Activated T-cell treated with anti-CD3 and anti-CD28 coated beads, Interleukin-2, amount 50 U/mL, for 72 hours (primary cell): Measurements from ENCODE around the gene CTU2. TPM values are rescaled to one million over a fixed set of nuclear protein-coding genes. Genes with fewer than 3 reads are reported as not detected.

Source experiments
- ATAC-seq, 2 donors: fragments of 150-1000 bp; cut with Tn5 transposase; replicated peaks in 1 of 2; 2 replicates each; pipeline ENCODE4 v1.10.0; 2021; ENCODE audit warnings: moderate library complexity in 2 of 2, mild to moderate bottlenecking in 1 of 2
- DNase-seq, 2 donors: peaks; one replicate each; pipeline ENCODE4 v3.0.0; 2021 to 2022; ENCODE audit warnings: mixed read lengths in 1 of 2
- H3K27ac Mint-ChIP-seq: one replicate; pipeline ENCODE4 v1.8.0; 2022; ENCODE audit warnings: mild to moderate bottlenecking, moderate library complexity, mixed read lengths
- H3K27me3 Mint-ChIP-seq: one replicate; pipeline ENCODE4 v1.8.0; 2022; ENCODE audit warnings: low read depth, mixed read lengths
- H3K36me3 Mint-ChIP-seq, 2 donors: one replicate each; pipeline ENCODE4 v1.8.0; 2022; ENCODE audit warnings: mixed read lengths in 2 of 2, mild to moderate bottlenecking in 1 of 2; ENCODE audit not compliant: insufficient read depth in 2 of 2
- H3K4me1 Mint-ChIP-seq: one replicate; pipeline ENCODE4 v1.8.0; 2022; ENCODE audit warnings: low read depth, mixed read lengths
- H3K4me3 Mint-ChIP-seq, 2 donors: one replicate each; pipeline ENCODE4 v1.8.0; 2022; ENCODE audit warnings: mild to moderate bottlenecking in 2 of 2, mixed read lengths in 2 of 2, moderate library complexity in 2 of 2
- H3K9me3 Mint-ChIP-seq, 2 donors: one replicate each; pipeline ENCODE4 v1.8.0; 2022; ENCODE audit warnings: mixed read lengths in 2 of 2
- total RNA-seq, 2 donors: library from RNA; stranded (reverse); gene quantifications; one replicate each; pipeline ENCODE4 v1.2.3, GENCODE V29; 2022

The CTU2 gene
- total RNA-seq, 2 donors from 2014 or later = 25.9 to 34.9 TPM

- ATAC-seq (no peak), DNase-seq (no peak)
- Mint-ChIP-seq H3K27ac (no peak overlapping the region), H3K4me1 (peaks cover 38% of the 10 kb centered on the region), H3K36me3 (no peaks in the 10 kb centered on the region), H3K4me3 (no peak overlapping the region), H3K27me3 (no peaks in the 10 kb centered on the region), H3K9me3 (no peaks in the 10 kb centered on the region)
Observed at GRCh38 chr16:88695753-88696152, 10.6 kb upstream of the CTU2 start.

- Mint-ChIP-seq H3K27ac (no peak overlapping the region), H3K27me3 (no peaks in the 10 kb centered on the region), H3K9me3 (no peaks in the 10 kb centered on the region), H3K4me1 (peaks cover 41% of the 10 kb centered on the region), H3K4me3 (no peak overlapping the region), H3K36me3 (no peaks in the 10 kb centered on the region)
- ATAC-seq = no peak
- no peak for DNase-seq
Observed at GRCh38 chr16:88696441-88696840, 9.9 kb upstream of the CTU2 start.

- peaks cover 42% of the 10 kb centered on the region for H3K4me1 Mint-ChIP-seq
- no peaks in the 10 kb centered on the region for H3K36me3 Mint-ChIP-seq
- no peak overlapping the region for H3K4me3 Mint-ChIP-seq
Observed at GRCh38 chr16:88697116-88697830, 9.0 kb upstream of the CTU2 start.

GRCh38 chr16:88697831-88698615 is 8.3 kb upstream of the CTU2 start:
- Mint-ChIP-seq H3K4me1 (peaks cover 42% of the 10 kb centered on the region), H3K27ac (no peak overlapping the region), H3K4me3 (no peak overlapping the region), H3K36me3 (no peaks in the 10 kb centered on the region), H3K9me3 (no peaks in the 10 kb centered on the region), H3K27me3 (no peaks in the 10 kb centered on the region)
- no peak for DNase-seq
- ATAC-seq = no peak

More at GRCh38 chr16:88697116-88697830, 9.0 kb upstream of the CTU2 start:
- ATAC-seq (no peak), DNase-seq (no peak)
- H3K27me3 Mint-ChIP-seq = no peaks in the 10 kb centered on the region
- no peak overlapping the region for H3K27ac Mint-ChIP-seq
- H3K9me3 Mint-ChIP-seq = no peaks in the 10 kb centered on the region

DNA sequence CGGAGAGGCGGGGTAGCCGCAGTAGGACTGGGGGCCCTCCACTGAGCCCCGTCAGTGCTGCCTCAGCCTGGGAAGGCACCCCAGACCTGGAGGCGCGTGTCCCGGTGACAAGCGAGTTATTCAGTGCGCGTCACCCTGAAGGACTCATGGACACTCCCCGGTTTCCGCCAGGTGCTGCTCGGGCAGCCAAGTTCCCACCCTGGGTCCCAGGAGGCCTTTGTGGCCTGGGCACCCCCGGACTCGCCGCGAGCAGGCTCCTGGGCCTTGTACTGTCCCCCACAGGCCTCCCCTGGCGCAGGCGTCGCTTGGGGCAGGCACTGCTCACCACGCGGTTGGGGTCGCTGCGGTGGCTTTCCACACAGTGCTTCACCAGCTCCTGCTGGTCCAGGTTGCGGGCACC is 7.7 kb upstream of the CTU2 start:
- peaks cover 48% of the 10 kb centered on the region for H3K4me1 Mint-ChIP-seq
- DNase-seq (no peak), ATAC-seq (no peak)
- no peaks in the 10 kb centered on the region for H3K27me3 Mint-ChIP-seq
- H3K9me3 Mint-ChIP-seq = no peaks in the 10 kb centered on the region
- no peak overlapping the region for H3K4me3 Mint-ChIP-seq
- H3K27ac Mint-ChIP-seq = no peak overlapping the region
- H3K36me3 Mint-ChIP-seq = no peaks in the 10 kb centered on the region

GRCh38 chr16:88699180-88699579 is 7.1 kb upstream of the CTU2 start:
- no peaks in the 10 kb centered on the region for H3K27me3 Mint-ChIP-seq
- no peak for ATAC-seq
- H3K4me1 Mint-ChIP-seq = peaks cover 53% of the 10 kb centered on the region
- H3K27ac Mint-ChIP-seq = no peak overlapping the region
- no peaks in the 10 kb centered on the region for H3K36me3 Mint-ChIP-seq
- no peak for DNase-seq
- no peaks in the 10 kb centered on the region for H3K9me3 Mint-ChIP-seq
- peak overlapping the region in 1 of 2 donors; percentile 93 for H3K4me3 Mint-ChIP-seq

GRCh38 chr16:88700322-88700635 is 6.0 kb upstream of the CTU2 start:
- Mint-ChIP-seq H3K27me3 (no peaks in the 10 kb centered on the region), H3K36me3 (no peaks in the 10 kb centered on the region), H3K4me3 (peak overlapping the region; percentile 83 to 93), H3K4me1 (peaks cover 64% of the 10 kb centered on the region), H3K27ac (peak overlapping the region; percentile 76), H3K9me3 (no peaks in the 10 kb centered on the region)
- no peak for ATAC-seq
- DNase-seq = no peak

- Mint-ChIP-seq H3K4me1 (peaks cover 66% of the 10 kb centered on the region), H3K36me3 (no peaks in the 10 kb centered on the region), H3K4me3 (peak overlapping the region; percentile 83 to 93), H3K9me3 (no peaks in the 10 kb centered on the region), H3K27ac (peak overlapping the region; percentile 94), H3K27me3 (no peaks in the 10 kb centered on the region)
- ATAC-seq (peak; percentile 81 to 84), DNase-seq (peak; percentile 94 to 95)
Observed at GRCh38 chr16:88700636-88701482, 5.4 kb upstream of the CTU2 start.

- no peaks in the 10 kb centered on the region for H3K36me3 Mint-ChIP-seq
- H3K4me3 Mint-ChIP-seq = peak overlapping the region; percentile 83 to 93
- DNase-seq = peak in 1 of 2 donors; percentile 30
- no peaks in the 10 kb centered on the region for H3K27me3 Mint-ChIP-seq
- peaks cover 66% of the 10 kb centered on the region for H3K4me1 Mint-ChIP-seq
- H3K27ac Mint-ChIP-seq = peak overlapping the region; percentile 51
- H3K9me3 Mint-ChIP-seq = no peaks in the 10 kb centered on the region
- ATAC-seq = no peak
Observed at GRCh38 chr16:88701581-88702370, 4.5 kb upstream of the CTU2 start.

- Mint-ChIP-seq H3K4me3 (peak overlapping the region; percentile 83 to 93), H3K9me3 (no peaks in the 10 kb centered on the region), H3K27ac (peak overlapping the region; percentile 13), H3K27me3 (no peaks in the 10 kb centered on the region), H3K36me3 (no peaks in the 10 kb centered on the region), H3K4me1 (peaks cover 73% of the 10 kb centered on the region)
- no peak for ATAC-seq
- DNase-seq = no peak
Observed at GRCh38 chr16:88702371-88703210, 3.7 kb upstream of the CTU2 start.

GRCh38 chr16:88703486-88704309 is 2.6 kb upstream of the CTU2 start:
- Mint-ChIP-seq H3K36me3 (no peaks in the 10 kb centered on the region), H3K9me3 (no peaks in the 10 kb centered on the region), H3K27me3 (no peaks in the 10 kb centered on the region), H3K27ac (peak overlapping the region; percentile 7), H3K4me1 (peaks cover 77% of the 10 kb centered on the region), H3K4me3 (peak overlapping the region; percentile 83 to 93)
- DNase-seq (peak; percentile 80 to 84), ATAC-seq (peak; percentile 29 to 41)
